HepG2 (cell line): ENCODE data around the gene CLIC1. TPM values are rescaled to one million over a fixed set of nuclear protein-coding genes. Genes with fewer than 3 reads are reported as not detected.
A peak's percentile ranks its signal among the peaks of the same experiment; 100 is the strongest.

Experiments used
- CCDC6 ChIP-seq: sonication (generic); formaldehyde crosslinking; IDR thresholded peaks from 2 replicates; pipeline ENCODE4 v1.8.1; 2022; ENCODE audit warnings: mild to moderate bottlenecking, missing genetic modification reagents, moderate library complexity
- IKZF4 ChIP-seq: sonication (generic); formaldehyde crosslinking; IDR thresholded peaks from 2 replicates; pipeline ENCODE4 v1.5.1; 2020; ENCODE audit warnings: borderline replicate concordance, mild to moderate bottlenecking, low read depth, missing genetic modification reagents; ENCODE audit errors: not compliant biosample characterization
- KLF6 ChIP-seq: IDR thresholded peaks from 2 replicates; pipeline ENCODE4 v1.8.0; 2016; ENCODE audit warnings: missing biosample characterization, missing genetic modification reagents
- NCOA1 ChIP-seq: sonication (generic); formaldehyde crosslinking; IDR thresholded peaks from 2 replicates; pipeline ENCODE4 v1.9.0; 2021; ENCODE audit warnings: missing genetic modification reagents
- SRSF9 ChIP-seq: fragments of 200-400 bp; formaldehyde crosslinking; IDR thresholded peaks from 2 replicates; pipeline ENCODE4 v1.6.1; 2018; ENCODE audit warnings: borderline replicate concordance, mild to moderate bottlenecking, low read depth, low read length; ENCODE audit not compliant: insufficient read depth, poor library complexity, severe bottlenecking
- ZNF619 ChIP-seq: sonication (generic); formaldehyde crosslinking; IDR thresholded peaks from 2 replicates; pipeline ENCODE4 v1.4.0; 2020; ENCODE audit warnings: mild to moderate bottlenecking, missing genetic modification reagents
- ZNF652 ChIP-seq: IDR thresholded peaks from 2 replicates; pipeline ENCODE4 v1.6.1; 2016; ENCODE audit warnings: low read depth, borderline replicate concordance
- polyA plus RNA-seq, 8 experiments: library from polyadenylated mRNA; depleted of rRNA in 3 of 8; stranded (reverse) in 7 of 8; unstranded in 1 of 8; fragments of >200 nt; fragmentation: Illumina TruSeq in 4 of 8; extraction: Trizol in 4 of 8; gene quantifications; 2 replicates each; pipeline versions ENCODE4 v1.2.1 to v1.2.3, GENCODE V29; 2011 to 2016; ENCODE audit warnings: low read depth in 4 of 8, missing spikeins in 1 of 8, mixed read lengths in 1 of 8; ENCODE audit not compliant: insufficient read depth in 1 of 8
- total RNA-seq, 5 experiments: library from RNA; depleted of rRNA; stranded (reverse); fragments of >200 nt; fragmentation: Illumina TruSeq; extraction: Trizol; gene quantifications; 2 replicates each; pipeline ENCODE4 v1.2.3, GENCODE V29; 2016; ENCODE audit warnings: low read depth in 1 of 5
- TF ChIP-seq, protein P1 (sequence below): sonication (generic); formaldehyde crosslinking; conservative IDR thresholded peaks from 2 replicates; pipeline ENCODE4 v1.4.0; 2020; ENCODE audit warnings: missing genetic modification reagents
- TF ChIP-seq, protein P2 (sequence below): sonication (generic); formaldehyde crosslinking; IDR thresholded peaks from 2 replicates; pipeline ENCODE4 v1.4.0; 2020; ENCODE audit warnings: missing genetic modification reagents
- TF ChIP-seq, protein P3 (sequence below): IDR thresholded peaks from 2 replicates; pipeline ENCODE4 v1.6.1; 2016
- TF ChIP-seq, protein P4 (sequence below): sonication (generic); formaldehyde crosslinking; IDR thresholded peaks from 2 replicates; pipeline ENCODE4 v1.5.0; 2020; ENCODE audit warnings: missing genetic modification reagents
- TF ChIP-seq, protein P5 (sequence below): sonication (generic); formaldehyde crosslinking; IDR thresholded peaks from 2 replicates; pipeline ENCODE4 v1.4.0; 2020; ENCODE audit warnings: missing genetic modification reagents
- TF ChIP-seq, protein P6 (sequence below): sonication (generic); formaldehyde crosslinking; IDR thresholded peaks from 2 replicates; pipeline ENCODE4 v1.4.0; 2020; ENCODE audit warnings: mild to moderate bottlenecking, missing genetic modification reagents, borderline replicate concordance

CLIC1 gene
- total and polyA plus RNA-seq, 2 of the 13 experiments (the other 11 are each of a cell fraction or from before 2014, with no cell fraction given) = 602 to 891 TPM

DNA sequence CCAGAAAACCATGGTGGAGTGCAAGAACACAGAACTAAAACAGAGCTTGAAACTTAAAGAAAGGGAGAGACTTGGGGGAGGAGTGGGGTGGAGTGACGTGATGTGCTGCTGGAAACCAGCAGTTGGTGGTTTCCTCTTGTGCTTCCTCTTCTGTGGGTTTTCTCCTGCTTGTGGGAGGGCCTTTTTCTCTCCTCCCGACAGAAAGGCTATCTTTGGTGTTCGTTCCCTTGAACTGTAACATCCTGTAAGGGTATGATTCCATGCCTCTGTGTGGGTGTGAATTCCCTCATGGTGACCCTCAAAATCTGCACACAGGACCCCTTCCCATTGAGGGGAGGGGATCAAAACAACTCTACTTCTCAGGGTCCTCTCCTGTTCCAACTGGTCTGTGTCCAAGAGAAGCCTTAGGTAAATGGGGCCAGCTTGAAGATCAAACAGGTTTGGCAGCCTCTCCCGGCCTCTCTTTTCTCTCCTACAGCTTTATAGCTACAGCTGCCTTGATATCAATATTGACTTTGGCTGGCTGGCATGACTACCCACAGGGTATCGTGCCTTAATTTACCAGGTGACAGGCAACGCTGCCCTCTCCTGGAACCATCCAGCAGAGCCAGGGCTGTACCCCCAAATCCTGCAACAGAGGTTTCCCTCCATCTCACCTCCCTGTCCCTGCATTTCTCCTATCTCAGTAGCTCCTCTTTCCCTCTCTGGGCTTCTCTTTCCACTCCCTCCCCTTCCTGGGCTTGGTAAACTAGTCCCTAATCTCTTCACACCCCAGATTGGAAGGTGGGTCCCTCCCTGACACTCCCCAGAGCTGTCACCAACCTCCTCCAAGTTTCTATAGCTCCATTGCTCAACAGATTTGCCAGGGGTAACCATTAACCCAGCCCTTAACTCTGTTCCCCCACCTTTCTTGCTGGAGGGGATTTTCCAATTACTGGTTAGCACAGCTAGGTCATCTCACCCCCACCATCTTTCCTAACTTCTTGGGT is 2.0 kb upstream of the CLIC1 start (continued):
- TF ChIP-seq KLF6 (CRISPR knock-in tag) (no peak; the same call in 1 of the 2 replicates), ZNF652 (CRISPR knock-in tag) (peak; percentile 37; the same call in 1 of the 2 replicates), NCOA1 (CRISPR knock-in tag) (peak; percentile 35; the same call in 1 of the 2 replicates), CCDC6 (CRISPR knock-in tag) (no peak), SRSF9 (no peak), IKZF4 (CRISPR knock-in tag) (peak; percentile 16), ZNF619 (CRISPR knock-in tag) (0 out of 2 replicates have a peak, but pooled peaks have one; percentile 54)
- TF ChIP-seq, protein P1, sequence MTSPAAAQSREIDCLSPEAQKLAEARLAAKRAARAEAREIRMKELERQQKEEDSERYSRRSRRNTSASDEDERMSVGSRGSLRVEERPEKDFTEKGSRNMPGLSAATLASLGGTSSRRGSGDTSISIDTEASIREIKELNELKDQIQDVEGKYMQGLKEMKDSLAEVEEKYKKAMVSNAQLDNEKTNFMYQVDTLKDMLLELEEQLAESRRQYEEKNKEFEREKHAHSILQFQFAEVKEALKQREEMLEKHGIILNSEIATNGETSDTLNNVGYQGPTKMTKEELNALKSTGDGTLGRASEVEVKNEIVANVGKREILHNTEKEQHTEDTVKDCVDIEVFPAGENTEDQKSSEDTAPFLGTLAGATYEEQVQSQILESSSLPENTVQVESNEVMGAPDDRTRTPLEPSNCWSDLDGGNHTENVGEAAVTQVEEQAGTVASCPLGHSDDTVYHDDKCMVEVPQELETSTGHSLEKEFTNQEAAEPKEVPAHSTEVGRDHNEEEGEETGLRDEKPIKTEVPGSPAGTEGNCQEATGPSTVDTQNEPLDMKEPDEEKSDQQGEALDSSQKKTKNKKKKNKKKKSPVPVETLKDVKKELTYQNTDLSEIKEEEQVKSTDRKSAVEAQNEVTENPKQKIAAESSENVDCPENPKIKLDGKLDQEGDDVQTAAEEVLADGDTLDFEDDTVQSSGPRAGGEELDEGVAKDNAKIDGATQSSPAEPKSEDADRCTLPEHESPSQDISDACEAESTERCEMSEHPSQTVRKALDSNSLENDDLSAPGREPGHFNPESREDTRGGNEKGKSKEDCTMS (CRISPR knock-in tag) = no peak
- TF ChIP-seq, protein P2, sequence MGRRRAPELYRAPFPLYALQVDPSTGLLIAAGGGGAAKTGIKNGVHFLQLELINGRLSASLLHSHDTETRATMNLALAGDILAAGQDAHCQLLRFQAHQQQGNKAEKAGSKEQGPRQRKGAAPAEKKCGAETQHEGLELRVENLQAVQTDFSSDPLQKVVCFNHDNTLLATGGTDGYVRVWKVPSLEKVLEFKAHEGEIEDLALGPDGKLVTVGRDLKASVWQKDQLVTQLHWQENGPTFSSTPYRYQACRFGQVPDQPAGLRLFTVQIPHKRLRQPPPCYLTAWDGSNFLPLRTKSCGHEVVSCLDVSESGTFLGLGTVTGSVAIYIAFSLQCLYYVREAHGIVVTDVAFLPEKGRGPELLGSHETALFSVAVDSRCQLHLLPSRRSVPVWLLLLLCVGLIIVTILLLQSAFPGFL = no peak
- TF ChIP-seq, protein P3, sequence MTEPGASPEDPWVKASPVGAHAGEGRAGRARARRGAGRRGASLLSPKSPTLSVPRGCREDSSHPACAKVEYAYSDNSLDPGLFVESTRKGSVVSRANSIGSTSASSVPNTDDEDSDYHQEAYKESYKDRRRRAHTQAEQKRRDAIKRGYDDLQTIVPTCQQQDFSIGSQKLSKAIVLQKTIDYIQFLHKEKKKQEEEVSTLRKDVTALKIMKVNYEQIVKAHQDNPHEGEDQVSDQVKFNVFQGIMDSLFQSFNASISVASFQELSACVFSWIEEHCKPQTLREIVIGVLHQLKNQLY (CRISPR knock-in tag) = peak; percentile 80
- TF ChIP-seq, protein P4, sequence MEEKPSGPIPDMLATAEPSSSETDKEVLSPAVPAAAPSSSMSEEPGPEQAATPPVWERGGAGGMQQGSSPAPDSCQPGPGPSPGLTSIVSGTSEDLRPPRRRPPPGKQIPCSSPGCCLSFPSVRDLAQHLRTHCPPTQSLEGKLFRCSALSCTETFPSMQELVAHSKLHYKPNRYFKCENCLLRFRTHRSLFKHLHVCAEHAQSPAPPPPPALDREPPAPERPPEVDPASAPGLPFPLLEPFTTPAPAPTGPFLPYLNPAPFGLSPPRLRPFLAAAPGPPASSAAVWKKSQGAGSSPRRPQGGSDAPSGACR = peak; percentile 59; the same call in 1 of the 2 replicates
- TF ChIP-seq, protein P5, sequence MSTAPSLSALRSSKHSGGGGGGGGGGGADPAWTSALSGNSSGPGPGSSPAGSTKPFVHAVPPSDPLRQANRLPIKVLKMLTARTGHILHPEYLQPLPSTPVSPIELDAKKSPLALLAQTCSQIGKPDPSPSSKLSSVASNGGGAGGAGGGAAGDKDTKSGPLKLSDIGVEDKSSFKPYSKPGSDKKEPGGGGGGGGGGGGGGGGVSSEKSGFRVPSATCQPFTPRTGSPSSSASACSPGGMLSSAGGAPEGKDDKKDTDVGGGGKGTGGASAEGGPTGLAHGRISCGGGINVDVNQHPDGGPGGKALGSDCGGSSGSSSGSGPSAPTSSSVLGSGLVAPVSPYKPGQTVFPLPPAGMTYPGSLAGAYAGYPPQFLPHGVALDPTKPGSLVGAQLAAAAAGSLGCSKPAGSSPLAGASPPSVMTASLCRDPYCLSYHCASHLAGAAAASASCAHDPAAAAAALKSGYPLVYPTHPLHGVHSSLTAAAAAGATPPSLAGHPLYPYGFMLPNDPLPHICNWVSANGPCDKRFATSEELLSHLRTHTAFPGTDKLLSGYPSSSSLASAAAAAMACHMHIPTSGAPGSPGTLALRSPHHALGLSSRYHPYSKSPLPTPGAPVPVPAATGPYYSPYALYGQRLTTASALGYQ (CRISPR knock-in tag) = peak; percentile 97
- TF ChIP-seq, protein P6, sequence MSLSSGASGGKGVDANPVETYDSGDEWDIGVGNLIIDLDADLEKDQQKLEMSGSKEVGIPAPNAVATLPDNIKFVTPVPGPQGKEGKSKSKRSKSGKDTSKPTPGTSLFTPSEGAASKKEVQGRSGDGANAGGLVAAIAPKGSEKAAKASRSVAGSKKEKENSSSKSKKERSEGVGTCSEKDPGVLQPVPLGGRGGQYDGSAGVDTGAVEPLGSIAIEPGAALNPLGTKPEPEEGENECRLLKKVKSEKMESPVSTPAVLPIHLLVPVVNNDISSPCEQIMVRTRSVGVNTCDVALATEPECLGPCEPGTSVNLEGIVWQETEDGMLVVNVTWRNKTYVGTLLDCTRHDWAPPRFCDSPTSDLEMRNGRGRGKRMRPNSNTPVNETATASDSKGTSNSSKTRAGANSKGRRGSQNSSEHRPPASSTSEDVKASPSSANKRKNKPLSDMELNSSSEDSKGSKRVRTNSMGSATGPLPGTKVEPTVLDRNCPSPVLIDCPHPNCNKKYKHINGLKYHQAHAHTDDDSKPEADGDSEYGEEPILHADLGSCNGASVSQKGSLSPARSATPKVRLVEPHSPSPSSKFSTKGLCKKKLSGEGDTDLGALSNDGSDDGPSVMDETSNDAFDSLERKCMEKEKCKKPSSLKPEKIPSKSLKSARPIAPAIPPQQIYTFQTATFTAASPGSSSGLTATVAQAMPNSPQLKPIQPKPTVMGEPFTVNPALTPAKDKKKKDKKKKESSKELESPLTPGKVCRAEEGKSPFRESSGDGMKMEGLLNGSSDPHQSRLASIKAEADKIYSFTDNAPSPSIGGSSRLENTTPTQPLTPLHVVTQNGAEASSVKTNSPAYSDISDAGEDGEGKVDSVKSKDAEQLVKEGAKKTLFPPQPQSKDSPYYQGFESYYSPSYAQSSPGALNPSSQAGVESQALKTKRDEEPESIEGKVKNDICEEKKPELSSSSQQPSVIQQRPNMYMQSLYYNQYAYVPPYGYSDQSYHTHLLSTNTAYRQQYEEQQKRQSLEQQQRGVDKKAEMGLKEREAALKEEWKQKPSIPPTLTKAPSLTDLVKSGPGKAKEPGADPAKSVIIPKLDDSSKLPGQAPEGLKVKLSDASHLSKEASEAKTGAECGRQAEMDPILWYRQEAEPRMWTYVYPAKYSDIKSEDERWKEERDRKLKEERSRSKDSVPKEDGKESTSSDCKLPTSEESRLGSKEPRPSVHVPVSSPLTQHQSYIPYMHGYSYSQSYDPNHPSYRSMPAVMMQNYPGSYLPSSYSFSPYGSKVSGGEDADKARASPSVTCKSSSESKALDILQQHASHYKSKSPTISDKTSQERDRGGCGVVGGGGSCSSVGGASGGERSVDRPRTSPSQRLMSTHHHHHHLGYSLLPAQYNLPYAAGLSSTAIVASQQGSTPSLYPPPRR = peak; percentile 99
